Neural cell (in vitro differentiated cells): ENCODE results near the gene NECTIN1. TPM values are rescaled to one million over a fixed set of nuclear protein-coding genes. Genes with fewer than 3 reads are reported as not detected.

ENCODE experiments used
- H2AFZ ChIP-seq: fragments of 200-600, 300-800 bp; sonication (generic), shearing (Covaris generic); 2 replicates; pipeline ENCODE4 v1.6.0; 2014; ENCODE audit warnings: low read depth, mild to moderate bottlenecking, antibody characterized with exemption, low read length, moderate library complexity
- H3F3A ChIP-seq: fragments of 200-600 bp; shearing (Covaris generic); 2 replicates; pipeline ENCODE4 v1.6.1; 2016; ENCODE audit warnings: mild to moderate bottlenecking, moderate library complexity, mixed read lengths, antibody characterized with exemption, low read length; ENCODE audit not compliant: insufficient read depth, poor library complexity, severe bottlenecking
- H3K27ac ChIP-seq: fragments of 200-600, 300-800 bp; sonication (generic), shearing (Covaris generic); 2 replicates; pipeline ENCODE4 v1.5.1; 2014; ENCODE audit warnings: mild to moderate bottlenecking, low read length, moderate library complexity
- H3K27me3 ChIP-seq: fragments of 300-800, 200-600 bp; sonication (generic), shearing (Covaris generic); 2 replicates; pipeline ENCODE4 v1.6.0; 2014; ENCODE audit warnings: mild to moderate bottlenecking, low read depth, low read length, moderate library complexity; ENCODE audit not compliant: insufficient read depth
- H3K36me3 ChIP-seq: fragments of 300-800, 200-600 bp; sonication (generic), shearing (Covaris generic); 2 replicates; pipeline ENCODE4 v1.5.1; 2014; ENCODE audit warnings: mild to moderate bottlenecking, antibody characterized with exemption, low read length, moderate library complexity; ENCODE audit not compliant: insufficient read depth
- H3K4me2 ChIP-seq: fragments of 300-800, 200-600 bp; sonication (generic), shearing (Covaris generic); 2 replicates; pipeline ENCODE4 v1.6.0; 2014; ENCODE audit warnings: mild to moderate bottlenecking, low read length
- H3K4me3 ChIP-seq: fragments of 300-800, 200-600 bp; sonication (generic), shearing (Covaris generic); 2 replicates; pipeline ENCODE4 v1.5.1; 2014; ENCODE audit warnings: mild to moderate bottlenecking, low read length, moderate library complexity
- H3K79me2 ChIP-seq: fragments of 200-600 bp; shearing (Covaris generic); replicated peaks from 2 replicates; pipeline ENCODE4 v1.6.0; 2014; ENCODE audit warnings: mild to moderate bottlenecking, low read length, moderate library complexity; ENCODE audit not compliant: insufficient read depth
- H3K9ac ChIP-seq: fragments of 300-800, 200-600 bp; sonication (generic), shearing (Covaris generic); 2 replicates; pipeline ENCODE4 v1.6.1; 2016; ENCODE audit warnings: mild to moderate bottlenecking, low read length, mixed read lengths
- H3K9me2 ChIP-seq: fragments of 200-600 bp; shearing (Covaris generic); 2 replicates; pipeline ENCODE4 v1.6.1; 2016; ENCODE audit warnings: mild to moderate bottlenecking, low read length, mixed read lengths; ENCODE audit not compliant: insufficient read depth
- H3K9me3 ChIP-seq: fragments of 200-600, 300-800 bp; sonication (generic), shearing (Covaris generic); 2 replicates; pipeline ENCODE4 v1.6.1; 2016; ENCODE audit warnings: mild to moderate bottlenecking, mixed run types, low read length, moderate library complexity, mixed read lengths
- H4K20me1 ChIP-seq: fragments of 200-600 bp; shearing (Covaris generic); 2 replicates; pipeline ENCODE4 v1.6.1; 2016; ENCODE audit warnings: mild to moderate bottlenecking, mixed run types; ENCODE audit not compliant: insufficient read depth
- CTCF ChIP-seq: fragments of 450-650 bp; IDR thresholded peaks from 2 replicates; pipeline ENCODE4 v1.5.1; 2014; ENCODE audit warnings: antibody characterized with exemption, mild to moderate bottlenecking, moderate library complexity; ENCODE audit not compliant: poor library complexity, severe bottlenecking
- EP300 ChIP-seq: fragments of 450-650 bp; conservative IDR thresholded peaks from 2 replicates; pipeline ENCODE4 v1.6.1; 2014; ENCODE audit warnings: antibody characterized with exemption, mild to moderate bottlenecking, moderate library complexity; ENCODE audit not compliant: poor library complexity, severe bottlenecking
- EZH2 ChIP-seq: fragments of 200-600, 300-800 bp; shearing (Covaris generic), sonication (generic); IDR thresholded peaks from 2 replicates; pipeline ENCODE4 v1.6.1; 2014; ENCODE audit warnings: antibody characterized with exemption, low read length, borderline replicate concordance, mild to moderate bottlenecking; ENCODE audit not compliant: insufficient read depth, poor library complexity, severe bottlenecking
- MXI1 ChIP-seq: fragments of 450-650 bp; conservative IDR thresholded peaks from 2 replicates; pipeline ENCODE4 v1.6.1; 2014; ENCODE audit warnings: antibody characterized with exemption, mild to moderate bottlenecking; ENCODE audit not compliant: poor library complexity, severe bottlenecking
- POLR2AphosphoS5 ChIP-seq: IDR thresholded peaks from 2 replicates; pipeline ENCODE4 v1.6.1; 2012
- RAD21 ChIP-seq: fragments of 450-650 bp; conservative IDR thresholded peaks from 2 replicates; pipeline ENCODE4 v1.6.1; 2014; ENCODE audit warnings: antibody characterized with exemption, mild to moderate bottlenecking, moderate library complexity
- REST ChIP-seq: IDR thresholded peaks from 2 replicates; pipeline ENCODE4 v1.6.1; 2012; ENCODE audit warnings: borderline replicate concordance
- SMC3 ChIP-seq: fragments of 450-650 bp; conservative IDR thresholded peaks from 2 replicates; pipeline ENCODE4 v1.6.1; 2014; ENCODE audit warnings: antibody characterized with exemption, mild to moderate bottlenecking, moderate library complexity; ENCODE audit not compliant: poor library complexity
- TAF1 ChIP-seq: IDR thresholded peaks from 2 replicates; pipeline ENCODE4 v1.6.1; 2012; ENCODE audit warnings: low read depth
- polyA plus RNA-seq: library from polyadenylated mRNA; depleted of rRNA; stranded (reverse); fragments of >200 nt; gene quantifications from 2 replicates; pipeline ENCODE4 v1.2.3, GENCODE V29; 2014

NECTIN1 gene
- polyA plus RNA-seq, 1 donor from 2014 or later = 5.6 TPM

GRCh38 chr11:119699227-119699626 lies 29.8 kb downstream of the NECTIN1 start:
- peaks cover 5% of the 10 kb centered on the region for H3K79me2 ChIP-seq
- H3K4me3 ChIP-seq = no peak overlapping the region
- no peaks in the 10 kb centered on the region for H3K36me3 ChIP-seq
- no peak overlapping the region for H3K27ac ChIP-seq
- H3K9ac ChIP-seq = no peak overlapping the region
- no peaks in the 10 kb centered on the region for H3K9me3 ChIP-seq
- no peaks in the 10 kb centered on the region for H4K20me1 ChIP-seq
- no peak overlapping the region for H3K4me2 ChIP-seq
- no peaks in the 10 kb centered on the region for H3K9me2 ChIP-seq
- no peaks in the 10 kb centered on the region for H3F3A ChIP-seq
- TF ChIP-seq MXI1 = no peak
- TF ChIP-seq REST = no peak
- TF ChIP-seq CTCF = no peak
- no peak for TF ChIP-seq POLR2AphosphoS5
- no peak for TF ChIP-seq EP300
- TF ChIP-seq RAD21 = no peak
- no peak for TF ChIP-seq TAF1
- no peak for TF ChIP-seq SMC3
- no peak for TF ChIP-seq EZH2
- no peak overlapping the region for H2AFZ ChIP-seq
- no peaks in the 10 kb centered on the region for H3K27me3 ChIP-seq

GRCh38 chr11:119697882-119698281 lies 31.1 kb downstream of the NECTIN1 start:
- H3F3A ChIP-seq = no peaks in the 10 kb centered on the region
- H3K9me3 ChIP-seq = no peaks in the 10 kb centered on the region
- H3K4me3 ChIP-seq = no peak overlapping the region
- H3K79me2 ChIP-seq = peaks cover 5% of the 10 kb centered on the region
- no peaks in the 10 kb centered on the region for H3K27me3 ChIP-seq
- TF ChIP-seq REST = no peak
- TF ChIP-seq MXI1 = no peak
- TF ChIP-seq CTCF = no peak
- no peak for TF ChIP-seq RAD21
- TF ChIP-seq EZH2 = no peak
- TF ChIP-seq EP300 = no peak
- TF ChIP-seq TAF1 = no peak
- no peak for TF ChIP-seq POLR2AphosphoS5
- TF ChIP-seq SMC3 = no peak
- H4K20me1 ChIP-seq = no peaks in the 10 kb centered on the region
- no peak overlapping the region for H3K4me2 ChIP-seq
- H3K27ac ChIP-seq = no peak overlapping the region
- H3K9me2 ChIP-seq = no peaks in the 10 kb centered on the region
- H3K36me3 ChIP-seq = no peaks in the 10 kb centered on the region
- H2AFZ ChIP-seq = no peak overlapping the region
- H3K9ac ChIP-seq = no peak overlapping the region
